Testis (tissue), 3 donors: ENCODE data around the gene HES1. TPM values are rescaled to one million over a fixed set of nuclear protein-coding genes. Genes with fewer than 3 reads are reported as not detected.

Source experiments
- DNase-seq: peaks from one replicate; pipeline ENCODE4 v3.0.0-alpha.2; 2019
- H3K27ac ChIP-seq, 2 donors: fragments of 200-600 bp; sonication (generic); one replicate each; pipeline ENCODE4 v1.5.1; 2019
- H3K27me3 ChIP-seq: fragments of 200-600 bp; sonication (generic); one replicate; pipeline ENCODE4 v1.5.1; 2019
- H3K36me3 ChIP-seq: fragments of 200-600 bp; sonication (generic); one replicate; pipeline ENCODE4 v1.5.1; 2017; ENCODE audit warnings: low read depth; ENCODE audit errors: missing control alignments
- H3K4me1 ChIP-seq: fragments of 200-600 bp; sonication (generic); one replicate; pipeline ENCODE4 v1.5.1; 2019
- H3K4me3 ChIP-seq, 2 donors: fragments of 200-600 bp; sonication (generic); one replicate each; pipeline ENCODE4 v1.5.1; 2017 to 2019
- H3K9me3 ChIP-seq: fragments of 200-600 bp; sonication (generic); one replicate; pipeline ENCODE4 v1.5.1; 2017
- POLR2A ChIP-seq: fragments of 450-650 bp; IDR thresholded peaks from one replicate; pipeline ENCODE4 v1.6.1; 2017; ENCODE audit warnings: antibody characterized with exemption, mild to moderate bottlenecking, moderate library complexity
- WGBS, 2 donors: methylation state at CpG; one replicate each; pipeline ENCODE4 v1.1.5; 2018; 5-methylcytosine and 5-hydroxymethylcytosine counted together
- intact Hi-C: fragments of 100-400 bp; cut with DNase I; formaldehyde crosslinking; loops from one replicate; pipeline ENCODE4 v1.15.1; 2023; ENCODE audit warnings: low total_unique reads
- polyA plus RNA-seq: library from polyadenylated mRNA; stranded (reverse); fragments of 350-450 nt; fragmentation: Illumina TruSeq; extraction: RNeasy Lipid Tissue Mini Kit (QIAGEN cat#74804); gene quantifications from one replicate; pipeline ENCODE4 v1.2.3, GENCODE V29; 2014; ENCODE audit warnings: low read depth, low replicate concordance; ENCODE audit not compliant: insufficient read depth
- total RNA-seq, 2 donors: library from RNA; depleted of rRNA; stranded (reverse); fragments of >200 nt; gene quantifications; one replicate each; pipeline ENCODE4 v1.2.3, GENCODE V29; 2016
- TF ChIP-seq, protein P1 (sequence below), 3 experiments: fragments of 450-650 bp in 2 of 3; fragments of 200-600 bp in 1 of 3; sonication (generic) in 1 of 3; IDR thresholded peaks; one replicate each; pipeline ENCODE4 v1.5.1; 2016 to 2019; ENCODE audit warnings: antibody characterized with exemption in 3 of 3, mild to moderate bottlenecking in 2 of 3, moderate library complexity in 1 of 3

The HES1 gene
- total and polyA plus RNA-seq, 3 donors from 2014 or later, result 17.5 to 41.1 (median 38.9) TPM

DNA sequence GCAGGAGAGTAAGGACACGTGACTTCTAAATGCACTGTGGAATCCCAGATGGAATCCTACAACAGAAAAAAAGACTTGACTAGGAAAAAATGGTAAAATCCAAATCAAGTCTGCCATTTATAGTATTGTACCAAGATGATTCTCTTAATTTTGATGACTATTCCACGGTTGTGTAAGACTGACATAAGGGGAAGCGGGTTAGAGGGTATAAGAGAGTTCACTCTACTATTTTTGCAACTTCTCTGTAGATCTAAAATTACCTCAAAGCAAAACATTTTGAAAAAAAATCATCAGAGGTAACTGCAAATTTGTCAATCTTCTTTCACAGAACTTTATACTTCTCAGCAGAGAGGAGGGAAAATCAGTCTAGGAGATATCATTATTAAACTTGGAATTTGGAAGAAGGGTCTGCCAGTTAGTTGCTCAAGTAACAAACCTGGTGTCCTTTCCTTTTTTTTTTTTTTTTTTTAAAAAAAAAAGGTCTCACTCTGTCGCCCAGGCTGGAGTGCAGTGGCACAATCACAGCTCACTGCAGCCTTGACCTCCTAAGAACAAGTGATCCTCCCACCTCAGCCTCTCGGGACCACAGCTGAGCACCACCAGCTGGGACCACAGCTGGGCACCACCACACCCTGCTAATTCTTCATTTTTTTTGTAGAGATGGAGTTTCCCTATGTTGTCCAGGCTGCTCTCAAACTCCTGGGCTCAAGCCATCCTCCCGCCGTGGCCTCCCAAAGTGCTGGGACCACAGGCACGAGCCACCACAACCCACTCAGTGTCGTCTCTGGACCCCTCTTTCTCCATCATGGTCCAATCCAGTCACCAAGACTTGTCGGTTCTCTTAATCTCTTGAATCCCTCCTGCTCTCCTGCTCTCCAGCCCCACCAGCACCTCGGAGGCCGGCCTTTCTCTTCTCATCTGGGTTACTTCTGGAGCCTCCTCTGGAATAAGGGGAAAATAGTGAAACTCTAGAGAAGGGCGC, 14.9 kb upstream of the HES1 start:
- Histone ChIP-seq H3K9me3 (no peaks in the 10 kb centered on the region), H3K4me3 (no peak overlapping the region), H3K27ac (no peak overlapping the region), H3K36me3 (no peaks in the 10 kb centered on the region), H3K27me3 (no peaks in the 10 kb centered on the region), H3K4me1 (no peaks in the 10 kb centered on the region)
- TF ChIP-seq POLR2A, result no peak
- TF ChIP-seq, protein P1, sequence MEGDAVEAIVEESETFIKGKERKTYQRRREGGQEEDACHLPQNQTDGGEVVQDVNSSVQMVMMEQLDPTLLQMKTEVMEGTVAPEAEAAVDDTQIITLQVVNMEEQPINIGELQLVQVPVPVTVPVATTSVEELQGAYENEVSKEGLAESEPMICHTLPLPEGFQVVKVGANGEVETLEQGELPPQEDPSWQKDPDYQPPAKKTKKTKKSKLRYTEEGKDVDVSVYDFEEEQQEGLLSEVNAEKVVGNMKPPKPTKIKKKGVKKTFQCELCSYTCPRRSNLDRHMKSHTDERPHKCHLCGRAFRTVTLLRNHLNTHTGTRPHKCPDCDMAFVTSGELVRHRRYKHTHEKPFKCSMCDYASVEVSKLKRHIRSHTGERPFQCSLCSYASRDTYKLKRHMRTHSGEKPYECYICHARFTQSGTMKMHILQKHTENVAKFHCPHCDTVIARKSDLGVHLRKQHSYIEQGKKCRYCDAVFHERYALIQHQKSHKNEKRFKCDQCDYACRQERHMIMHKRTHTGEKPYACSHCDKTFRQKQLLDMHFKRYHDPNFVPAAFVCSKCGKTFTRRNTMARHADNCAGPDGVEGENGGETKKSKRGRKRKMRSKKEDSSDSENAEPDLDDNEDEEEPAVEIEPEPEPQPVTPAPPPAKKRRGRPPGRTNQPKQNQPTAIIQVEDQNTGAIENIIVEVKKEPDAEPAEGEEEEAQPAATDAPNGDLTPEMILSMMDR (IDR thresholded peaks at IDR 0.05), result no peak
- intact Hi-C loops, result no loop called here
- 89 to 92% methylated on average over 13 of the region's 13 CpGs for WGBS, 2 donors
- DNase-seq, result no peak

DNA sequence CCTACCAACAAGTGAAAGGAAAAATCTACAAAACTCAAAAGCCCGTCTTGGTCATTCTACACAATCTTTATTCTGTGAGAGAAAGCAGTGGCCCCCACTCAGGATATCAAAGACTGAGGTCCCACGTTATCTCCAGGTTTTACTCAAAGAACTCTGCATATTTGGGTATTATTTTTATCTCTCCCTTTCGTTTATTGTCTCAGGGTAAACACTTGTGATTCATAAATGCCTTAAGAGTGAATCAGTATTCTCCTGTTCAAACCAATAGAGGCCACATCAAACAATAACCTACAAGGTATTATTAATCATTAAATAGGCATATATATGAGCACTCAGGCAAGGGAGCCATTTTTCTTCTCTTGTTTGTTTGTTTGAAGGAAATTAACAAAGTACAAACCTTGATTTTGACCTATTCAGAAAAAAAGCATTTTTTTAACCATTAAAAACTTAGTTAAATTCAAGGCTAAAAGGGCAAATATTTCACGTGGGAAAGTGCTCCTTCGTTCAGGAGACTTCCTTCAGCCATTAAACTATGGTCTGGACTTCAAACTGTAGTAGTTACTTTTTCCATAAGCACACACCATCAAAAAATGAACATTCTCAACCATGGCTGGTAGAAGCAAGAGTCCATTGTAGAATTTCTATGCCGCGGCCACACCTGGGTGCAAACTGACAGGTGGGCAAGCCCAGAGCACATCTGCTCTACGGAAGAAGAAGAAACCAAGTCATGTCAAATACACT, 13.9 kb upstream of the HES1 start:
- intact Hi-C loops, result no loop called here
- DNase-seq, result no peak
- H3K36me3 ChIP-seq, result no peaks in the 10 kb centered on the region
- TF ChIP-seq, protein P1 (IDR thresholded peaks at IDR 0.05), result no peak
- no peak for TF ChIP-seq POLR2A
- no peak overlapping the region for H3K4me3 ChIP-seq
- no peaks in the 10 kb centered on the region for H3K9me3 ChIP-seq
- WGBS, 2 donors, result 82 to 85% methylated on average over 8 of the region's 8 CpGs
- H3K27ac ChIP-seq, result no peak overlapping the region
- H3K27me3 ChIP-seq, result no peaks in the 10 kb centered on the region
- H3K4me1 ChIP-seq, result no peaks in the 10 kb centered on the region

DNA sequence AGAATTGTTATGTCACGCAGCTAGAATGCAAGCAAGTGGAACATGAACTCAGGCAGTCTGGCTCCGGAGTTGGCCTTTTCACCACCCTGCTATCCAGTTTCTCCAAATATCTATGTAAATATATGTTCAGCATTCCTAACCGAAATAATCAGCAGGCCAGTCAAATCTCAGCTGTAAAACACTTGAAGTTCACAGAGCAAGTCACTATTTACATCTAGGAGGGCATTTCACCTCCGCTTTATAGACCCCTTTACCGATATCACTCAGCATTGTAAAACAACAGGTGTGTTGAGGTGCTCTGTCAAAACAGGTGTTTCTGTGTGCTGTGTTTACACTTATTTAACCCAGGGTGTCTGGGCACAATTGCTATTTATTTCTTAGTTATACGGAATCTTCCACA, 12.2 kb upstream of the HES1 start:
- H3K27me3 ChIP-seq, result no peaks in the 10 kb centered on the region
- H3K27ac ChIP-seq, result no peak overlapping the region
- H3K4me3 ChIP-seq, result no peak overlapping the region
- WGBS, 2 donors, result 93 to 99% methylated on average over 6 of the region's 6 CpGs
- DNase-seq, result no peak
- no peaks in the 10 kb centered on the region for H3K4me1 ChIP-seq
- H3K9me3 ChIP-seq, result no peaks in the 10 kb centered on the region
- TF ChIP-seq, protein P1 (IDR thresholded peaks at IDR 0.05), result no peak
- TF ChIP-seq POLR2A, result no peak
- no peaks in the 10 kb centered on the region for H3K36me3 ChIP-seq
- intact Hi-C loops, result no loop called here

DNA sequence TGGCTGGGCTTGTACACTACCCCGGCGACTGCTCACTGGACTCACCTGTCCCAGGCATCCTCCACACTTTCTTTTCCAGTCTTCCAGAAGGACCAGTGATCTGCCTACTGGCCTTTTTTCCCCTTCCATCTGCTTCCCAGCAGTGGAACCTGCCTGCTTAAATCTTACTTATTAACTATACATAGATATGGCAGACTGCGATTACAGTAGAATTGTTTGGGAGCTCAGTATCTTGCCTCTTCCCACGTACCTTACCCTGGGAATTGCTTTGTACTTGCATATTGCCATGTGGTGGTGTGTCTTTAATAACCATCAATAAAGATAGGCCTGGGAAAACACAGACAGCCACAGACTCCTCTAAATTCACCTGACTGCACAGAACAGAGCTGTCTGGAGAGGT, 11.8 kb upstream of the HES1 start:
- no peak for DNase-seq
- no peaks in the 10 kb centered on the region for H3K9me3 ChIP-seq
- WGBS, 2 donors, result 91 to 96% methylated on average over 4 of the region's 4 CpGs
- TF ChIP-seq, protein P1 (IDR thresholded peaks at IDR 0.05), result no peak
- no peak for TF ChIP-seq POLR2A
- no peak overlapping the region for H3K4me3 ChIP-seq
- H3K4me1 ChIP-seq, result no peaks in the 10 kb centered on the region
- H3K36me3 ChIP-seq, result no peaks in the 10 kb centered on the region
- no peak overlapping the region for H3K27ac ChIP-seq
- no peaks in the 10 kb centered on the region for H3K27me3 ChIP-seq
- intact Hi-C loops, result no loop called here
